ENCODE data around the gene NRCAM. TPM values are rescaled to one million over a fixed set of nuclear protein-coding genes. Genes with fewer than 3 reads are reported as not detected.
A peak's percentile ranks its signal among the peaks of the same experiment; 100 is the strongest.
"Not testable (repeated sequence)": the region's sequence is repeated elsewhere in the genome, so short reads cannot be mapped to it uniquely, and the experiment has no call there.

The NRCAM gene
- total RNA-seq, 1 experiment from 2014 or later, result 0.38 TPM

DNA sequence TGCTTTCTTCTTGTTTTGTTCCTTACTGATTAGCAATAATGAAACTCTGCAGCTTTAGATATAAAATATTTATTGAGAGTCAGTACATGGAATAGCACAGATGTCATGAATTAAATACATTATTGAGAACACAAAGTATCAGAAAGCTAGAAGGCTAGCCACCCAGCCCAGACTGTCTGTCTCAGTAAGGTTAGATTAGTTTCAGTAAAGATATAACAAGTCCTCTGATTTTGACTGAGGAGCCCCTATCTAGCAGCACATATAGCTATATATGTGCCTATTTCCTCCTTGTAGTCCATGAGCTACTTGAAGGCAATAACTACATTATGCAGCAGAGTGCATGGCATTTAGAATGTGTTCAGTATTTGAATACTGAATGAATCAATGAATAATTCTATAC lies 81.3 kb downstream of the NRCAM start:
- no peak for DNase-seq
- Histone ChIP-seq H3K4me3 (ENCODE audit: insufficient read depth, low read depth, low read length) (no peak overlapping the region), H3K36me3 (replicated peaks; ENCODE audit: control insufficient read depth, insufficient read depth, low read length) (no peaks in the 10 kb centered on the region), H3K27me3 (ENCODE audit: control insufficient read depth, insufficient read depth, low read length) (no peaks in the 10 kb centered on the region)

DNA sequence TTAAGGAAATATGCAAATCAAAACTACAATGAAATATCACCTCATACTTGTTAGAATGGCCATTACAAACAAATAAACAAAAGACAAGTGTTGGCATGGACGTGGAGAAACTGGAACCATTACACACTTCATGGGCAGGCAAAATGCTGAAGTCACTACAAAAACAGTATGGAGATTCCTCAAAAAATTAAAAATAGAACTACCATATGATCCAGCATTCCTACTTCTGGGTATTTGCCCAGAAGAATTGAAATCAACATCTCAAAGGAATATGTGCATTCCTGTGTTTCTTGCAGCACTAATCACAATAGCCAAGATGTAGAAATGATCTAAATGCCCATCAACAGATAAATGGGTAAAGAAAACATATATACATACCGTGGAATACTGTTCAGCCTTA lies 83.6 kb downstream of the NRCAM start:
- no peaks in the 10 kb centered on the region for H3K27me3 ChIP-seq (ENCODE audit: control insufficient read depth, insufficient read depth, low read length)
- H3K36me3 ChIP-seq (replicated peaks; ENCODE audit: control insufficient read depth, insufficient read depth, low read length), result no peaks in the 10 kb centered on the region
- H3K4me3 ChIP-seq (ENCODE audit: insufficient read depth, low read depth, low read length), result no peak overlapping the region
- no peak for DNase-seq

DNA sequence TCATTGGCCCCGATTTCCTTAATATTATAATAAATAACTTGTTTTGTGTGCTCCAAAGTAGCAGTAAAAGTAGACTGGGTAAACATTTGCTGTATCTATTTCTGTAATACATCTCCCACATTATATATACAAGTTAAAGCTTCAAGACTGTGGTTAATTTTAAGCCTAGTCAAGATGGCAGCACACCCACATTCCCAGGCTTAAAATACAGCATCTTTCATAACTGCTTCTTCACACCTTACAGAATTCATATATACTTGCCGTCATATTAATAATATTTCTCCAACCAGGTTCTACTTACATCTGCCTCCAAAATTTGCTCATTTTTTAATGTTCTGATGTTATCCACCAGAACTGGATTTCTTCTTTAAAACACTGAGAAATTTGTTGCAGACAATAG lies 85.6 kb downstream of the NRCAM start:
- no peak for DNase-seq
- H3K27me3 ChIP-seq (ENCODE audit: control insufficient read depth, insufficient read depth, low read length), result no peaks in the 10 kb centered on the region
- no peaks in the 10 kb centered on the region for H3K36me3 ChIP-seq (replicated peaks; ENCODE audit: control insufficient read depth, insufficient read depth, low read length)
- no peak overlapping the region for H3K4me3 ChIP-seq (ENCODE audit: insufficient read depth, low read depth, low read length)

DNA sequence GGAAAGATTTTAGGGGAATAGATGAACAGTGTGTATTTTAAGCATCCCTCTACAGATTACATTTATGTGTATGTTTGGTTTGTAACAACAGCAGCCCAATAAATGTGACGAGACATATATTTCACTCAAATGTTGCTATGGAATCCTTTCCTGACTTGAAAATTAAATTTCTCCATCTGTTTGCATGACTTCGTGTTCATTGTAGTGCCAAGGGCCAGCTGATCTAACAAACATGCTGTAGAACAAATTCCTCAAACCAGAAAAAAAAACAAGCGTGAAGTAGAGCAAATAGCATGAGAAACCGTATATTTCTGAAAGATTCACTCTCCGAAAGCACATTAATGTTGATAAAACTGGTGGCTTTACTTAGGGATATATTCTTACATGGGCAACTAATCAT lies 87.8 kb downstream of the NRCAM start:
- Histone ChIP-seq H3K27me3 (ENCODE audit: control insufficient read depth, insufficient read depth, low read length) (no peaks in the 10 kb centered on the region), H3K36me3 (replicated peaks; ENCODE audit: control insufficient read depth, insufficient read depth, low read length) (no peaks in the 10 kb centered on the region), H3K4me3 (ENCODE audit: insufficient read depth, low read depth, low read length) (no peak overlapping the region)
- DNase-seq, result no peak

DNA sequence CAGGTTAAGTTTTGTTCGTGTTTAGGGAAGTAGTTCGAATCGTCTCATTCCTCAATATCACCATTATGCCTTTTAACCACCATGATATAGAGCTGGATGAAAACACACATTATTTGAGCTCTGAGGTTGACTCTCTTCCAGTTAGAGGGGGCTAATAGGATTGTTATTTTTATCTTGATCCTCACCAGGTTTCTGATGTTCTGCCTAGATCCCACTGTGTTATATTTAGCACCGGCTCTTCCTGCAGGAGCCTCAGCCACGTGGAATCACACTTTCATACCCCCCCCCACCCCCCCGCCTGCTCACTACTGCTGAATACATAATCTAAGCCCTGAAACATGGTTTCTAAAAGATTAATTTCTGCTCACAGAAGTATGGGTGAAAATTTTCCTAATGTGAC lies 88.3 kb downstream of the NRCAM start:
- Histone ChIP-seq H3K4me3 (ENCODE audit: insufficient read depth, low read depth, low read length) (no peak overlapping the region), H3K36me3 (replicated peaks; ENCODE audit: control insufficient read depth, insufficient read depth, low read length) (no peaks in the 10 kb centered on the region), H3K27me3 (ENCODE audit: control insufficient read depth, insufficient read depth, low read length) (no peaks in the 10 kb centered on the region)
- DNase-seq, result no peak

DNA sequence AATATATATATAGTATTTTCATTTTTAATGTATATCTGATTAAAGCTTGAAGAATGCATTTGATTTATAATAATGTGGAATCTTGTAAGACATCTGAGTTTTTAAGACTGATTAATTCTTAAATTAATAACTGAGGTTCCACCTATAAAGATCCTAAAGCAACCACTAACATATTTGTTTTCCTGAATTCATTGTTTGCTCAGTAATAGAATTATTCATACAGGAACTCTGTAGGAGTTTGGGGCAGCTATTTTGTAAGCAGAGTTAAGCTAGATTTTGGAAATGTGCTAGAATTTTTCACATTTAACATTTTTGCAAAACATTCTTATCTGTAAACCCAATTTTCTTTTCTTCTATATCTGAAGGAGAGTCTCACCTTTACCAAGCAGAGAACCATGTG lies 88.9 kb downstream of the NRCAM start:
- Histone ChIP-seq H3K27me3 (ENCODE audit: control insufficient read depth, insufficient read depth, low read length) (no peaks in the 10 kb centered on the region), H3K36me3 (replicated peaks; ENCODE audit: control insufficient read depth, insufficient read depth, low read length) (no peaks in the 10 kb centered on the region), H3K4me3 (ENCODE audit: insufficient read depth, low read depth, low read length) (no peak overlapping the region)
- no peak for DNase-seq

DNA sequence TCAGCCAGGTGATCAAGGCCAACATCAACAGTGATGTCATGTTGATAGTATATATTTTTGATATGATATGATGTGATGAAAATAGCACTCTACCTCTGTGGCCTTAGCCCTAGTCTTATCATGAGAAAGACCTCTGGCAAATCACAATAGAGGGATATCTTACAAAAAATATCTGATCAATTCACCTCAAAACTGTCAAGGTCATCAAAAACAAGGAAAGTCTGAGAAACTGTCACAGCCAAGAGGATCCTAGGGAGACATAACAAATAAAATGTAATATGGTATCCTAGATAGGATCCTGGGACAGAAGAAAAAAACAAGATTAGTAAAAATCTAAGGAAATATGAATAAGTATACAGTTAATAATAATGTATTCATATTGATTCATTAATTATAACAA lies 92.6 kb downstream of the NRCAM start:
- Histone ChIP-seq H3K27me3 (ENCODE audit: control insufficient read depth, insufficient read depth, low read length) (no peaks in the 10 kb centered on the region), H3K36me3 (replicated peaks; ENCODE audit: control insufficient read depth, insufficient read depth, low read length) (no peaks in the 10 kb centered on the region), H3K4me3 (ENCODE audit: insufficient read depth, low read depth, low read length) (no peak overlapping the region)
- DNase-seq, result no peak

DNA sequence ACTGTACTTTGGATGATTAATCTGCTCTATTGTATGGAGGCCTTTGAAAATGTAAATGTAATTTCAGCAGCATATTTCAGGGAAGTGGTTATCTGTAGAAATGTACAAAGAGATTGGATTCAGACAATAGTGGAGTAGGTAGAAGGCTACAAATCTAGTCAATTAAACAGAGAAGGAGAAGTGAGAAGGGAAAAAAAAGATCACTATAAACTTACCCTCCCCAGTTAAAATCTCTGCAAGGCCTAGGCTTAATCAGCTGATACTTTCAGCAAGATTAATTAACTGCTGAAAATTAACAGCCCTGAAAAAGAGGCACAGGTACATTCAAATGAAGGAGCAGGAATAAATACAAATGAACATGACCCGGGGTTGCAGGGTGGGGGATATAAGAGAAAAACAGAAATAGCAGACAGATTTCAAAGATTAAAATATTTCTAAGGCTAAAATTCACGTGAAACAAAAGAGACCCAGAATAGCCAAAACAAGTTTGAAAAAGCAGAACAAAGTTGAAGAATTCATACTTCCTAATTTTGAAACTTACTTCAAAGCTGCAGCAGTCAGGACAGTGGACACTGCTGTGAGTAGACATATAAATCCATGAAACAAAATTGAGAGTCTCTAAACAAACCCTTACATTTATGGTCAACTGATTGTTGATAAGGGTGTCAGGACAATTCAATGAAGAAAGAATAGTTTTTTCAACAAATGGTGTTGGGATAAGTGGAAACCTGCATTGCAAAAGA lies 96.0 kb downstream of the NRCAM start:
- H3K36me3 ChIP-seq (replicated peaks; ENCODE audit: control insufficient read depth, insufficient read depth, low read length), result no peaks in the 10 kb centered on the region
- H3K27me3 ChIP-seq (ENCODE audit: control insufficient read depth, insufficient read depth, low read length), result no peaks in the 10 kb centered on the region
- DNase-seq, result no peak
- H3K4me3 ChIP-seq (ENCODE audit: insufficient read depth, low read depth, low read length), result no peak overlapping the region

DNA sequence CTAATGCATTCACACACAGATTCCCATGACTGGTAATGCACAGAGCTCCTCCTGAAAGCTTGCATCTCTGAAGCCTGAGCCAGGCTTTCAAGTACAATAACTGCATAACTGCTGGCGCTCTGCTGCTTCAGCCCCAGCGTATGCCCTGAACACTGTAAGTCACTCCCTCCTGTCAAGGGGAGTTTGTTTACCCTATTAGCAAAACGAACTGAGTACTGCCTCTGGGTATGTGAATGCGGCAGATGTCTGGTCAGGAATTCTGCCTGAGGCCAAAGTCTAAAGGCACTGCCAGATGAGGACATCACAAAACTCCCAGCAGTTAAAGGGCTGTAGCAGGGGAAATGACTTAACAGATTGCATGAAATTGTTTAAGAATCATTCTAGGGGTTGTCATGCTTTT lies 97.7 kb downstream of the NRCAM start:
- H3K4me3 ChIP-seq (ENCODE audit: insufficient read depth, low read depth, low read length), result no peak overlapping the region
- no peak for DNase-seq
- no peaks in the 10 kb centered on the region for H3K27me3 ChIP-seq (ENCODE audit: control insufficient read depth, insufficient read depth, low read length)
- H3K36me3 ChIP-seq (replicated peaks; ENCODE audit: control insufficient read depth, insufficient read depth, low read length), result no peaks in the 10 kb centered on the region

DNA sequence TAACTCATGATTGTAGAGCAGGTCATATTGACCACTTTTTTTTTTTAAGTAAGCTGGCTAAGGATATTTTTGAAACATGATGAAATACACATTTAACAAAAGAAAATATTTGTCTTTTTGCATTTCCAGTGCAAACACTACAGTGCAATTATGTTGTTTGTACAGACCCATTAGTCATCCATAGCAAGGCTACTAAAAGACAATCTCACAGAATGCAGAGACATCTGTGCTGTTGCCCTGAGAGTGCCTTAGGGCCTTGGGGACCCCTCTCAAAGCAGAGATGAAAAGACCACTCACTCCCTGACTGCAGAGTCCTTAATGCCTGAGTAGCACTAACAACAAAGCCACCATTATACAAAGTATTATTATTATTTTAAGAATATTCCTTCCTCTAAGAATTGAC lies 104.5 kb downstream of the NRCAM start:
- Histone ChIP-seq H3K36me3 (replicated peaks; ENCODE audit: control insufficient read depth, insufficient read depth, low read length) (no peaks in the 10 kb centered on the region), H3K27me3 (ENCODE audit: control insufficient read depth, insufficient read depth, low read length) (no peaks in the 10 kb centered on the region), H3K4me3 (ENCODE audit: insufficient read depth, low read depth, low read length) (no peak overlapping the region)
- DNase-seq, result no peak

DNA sequence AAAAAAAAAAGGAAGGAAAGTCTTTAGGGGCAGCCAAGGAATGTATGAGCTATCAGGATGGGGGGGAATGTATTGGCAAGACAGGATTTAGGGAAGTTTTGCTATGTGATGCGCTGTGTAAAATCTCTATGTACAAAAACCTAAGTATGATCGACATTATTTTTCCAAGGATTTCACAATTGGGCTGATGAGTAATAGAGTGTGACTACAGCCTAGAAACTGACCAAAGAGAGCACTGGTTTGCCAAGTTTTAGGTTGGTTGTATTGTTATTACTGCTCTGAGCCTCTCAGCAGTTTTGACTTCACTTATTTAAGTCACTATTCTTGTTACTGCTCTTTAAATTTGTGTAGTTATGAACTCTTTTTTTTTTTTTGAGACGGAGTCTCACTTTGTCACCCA lies 107.3 kb downstream of the NRCAM start:
- H3K36me3 ChIP-seq (replicated peaks; ENCODE audit: control insufficient read depth, insufficient read depth, low read length), result no peaks in the 10 kb centered on the region
- H3K27me3 ChIP-seq (ENCODE audit: control insufficient read depth, insufficient read depth, low read length), result no peaks in the 10 kb centered on the region
- H3K4me3 ChIP-seq (ENCODE audit: insufficient read depth, low read depth, low read length), result no peak overlapping the region
- DNase-seq, result no peak

DNA sequence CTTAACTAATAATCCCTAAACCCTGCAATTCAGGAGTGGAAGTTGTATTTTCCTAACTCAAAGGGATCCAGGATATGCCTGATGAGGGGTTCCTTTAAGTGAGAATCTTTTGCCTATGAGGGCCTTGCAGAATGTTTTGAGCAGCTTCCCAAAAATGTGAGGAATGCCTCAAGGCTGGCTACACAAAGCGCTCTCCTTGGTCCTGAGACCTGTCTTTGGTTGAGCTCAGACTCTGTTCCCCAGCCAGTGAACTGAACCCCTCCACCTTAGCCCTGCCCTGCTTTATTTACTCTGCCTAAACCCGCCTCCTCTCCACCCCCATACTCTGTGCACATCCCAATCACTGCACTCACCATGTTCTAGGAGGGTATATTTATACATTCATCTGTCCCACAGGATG lies 108.6 kb downstream of the NRCAM start:
- H3K4me3 ChIP-seq (ENCODE audit: insufficient read depth, low read depth, low read length), result no peak overlapping the region
- DNase-seq, result peak; percentile 54
- no peaks in the 10 kb centered on the region for H3K36me3 ChIP-seq (replicated peaks; ENCODE audit: control insufficient read depth, insufficient read depth, low read length)
- H3K27me3 ChIP-seq (ENCODE audit: control insufficient read depth, insufficient read depth, low read length), result no peaks in the 10 kb centered on the region

DNA sequence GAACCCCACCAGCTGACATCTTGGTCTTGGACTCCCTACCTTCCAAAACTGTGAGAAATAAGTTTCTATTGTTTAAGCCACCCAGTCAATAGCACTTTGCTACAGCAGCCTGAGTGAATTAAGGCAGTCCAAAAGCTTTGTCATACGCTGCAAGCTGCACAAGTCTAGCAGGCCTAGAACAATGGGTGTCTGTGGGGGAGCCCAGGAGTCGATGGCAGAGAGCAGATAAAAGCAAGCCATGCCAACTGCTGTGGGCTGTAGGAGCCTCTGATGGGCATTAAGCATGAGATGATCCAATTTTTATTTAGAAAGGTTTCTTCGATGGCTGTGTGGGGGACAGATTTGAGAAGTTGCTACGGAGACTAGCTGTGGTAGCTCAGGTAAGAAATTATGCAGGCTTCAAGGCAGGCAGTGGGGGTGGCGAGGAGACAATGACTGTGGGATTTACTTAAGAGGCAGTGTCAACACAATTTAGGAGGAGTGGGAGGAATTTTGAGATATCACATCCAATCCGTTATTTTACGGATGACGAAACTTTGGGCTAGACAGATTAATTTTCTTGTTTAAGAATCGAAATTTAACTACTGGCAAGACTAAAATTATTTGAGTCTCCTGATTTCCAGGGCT lies 110.4 kb downstream of the NRCAM start:
- Histone ChIP-seq H3K36me3 (replicated peaks; ENCODE audit: control insufficient read depth, insufficient read depth, low read length) (no peaks in the 10 kb centered on the region), H3K4me3 (ENCODE audit: insufficient read depth, low read depth, low read length) (no peak overlapping the region), H3K27me3 (ENCODE audit: control insufficient read depth, insufficient read depth, low read length) (no peaks in the 10 kb centered on the region)
- peak; percentile 9 for DNase-seq

DNA sequence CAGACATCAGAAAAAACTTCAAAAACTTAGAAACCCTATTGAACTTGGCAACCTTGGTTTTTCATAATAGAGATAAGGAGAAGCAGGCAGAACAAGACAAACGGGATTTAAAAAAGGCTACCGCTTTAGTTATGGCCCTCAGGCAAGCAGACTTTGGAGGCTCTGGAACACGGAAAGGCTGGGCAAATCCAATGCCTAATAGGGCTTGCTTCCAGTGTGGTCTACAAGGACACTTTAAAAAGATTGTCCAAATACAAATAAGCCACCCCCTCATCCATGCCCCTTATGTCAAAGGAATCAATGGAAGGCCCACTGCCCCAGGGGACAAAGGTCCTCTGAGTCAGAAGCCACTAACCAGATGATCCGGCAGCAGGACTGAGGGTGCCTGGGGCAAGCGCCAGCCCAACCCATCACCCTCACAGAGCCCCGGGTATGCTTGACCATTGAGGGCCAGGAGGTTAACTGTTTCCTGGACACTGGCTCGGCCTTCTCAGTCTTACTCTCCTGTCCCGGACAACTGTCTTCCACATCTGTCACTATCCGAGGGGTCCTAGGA lies 115.3 kb downstream of the NRCAM start:
- no peak overlapping the region for H3K4me3 ChIP-seq (ENCODE audit: insufficient read depth, low read depth, low read length)
- H3K27me3 ChIP-seq (ENCODE audit: control insufficient read depth, insufficient read depth, low read length), result no peaks in the 10 kb centered on the region
- H3K36me3 ChIP-seq (replicated peaks; ENCODE audit: control insufficient read depth, insufficient read depth, low read length), result no peaks in the 10 kb centered on the region
- DNase-seq, result no peak

DNA sequence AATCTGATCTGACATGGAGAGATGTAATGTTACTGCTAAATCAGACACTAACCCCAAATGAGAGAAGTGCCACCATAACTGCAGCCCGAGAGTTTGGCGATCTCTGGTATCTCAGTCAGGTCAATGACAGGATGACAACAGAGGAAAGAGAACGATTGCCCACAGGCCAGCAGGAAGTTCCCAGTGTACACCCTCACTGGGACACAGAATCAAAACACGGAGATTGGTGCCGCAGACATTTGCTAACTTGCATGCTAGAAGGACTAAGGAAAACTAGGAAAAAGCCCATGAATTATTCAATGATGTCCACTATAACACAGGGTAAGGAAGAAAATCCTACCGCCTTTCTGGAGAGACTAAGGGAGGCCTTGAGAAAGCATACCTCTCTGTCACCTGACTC lies 115.8 kb downstream of the NRCAM start:
- not testable (repeated sequence) for H3K4me3 ChIP-seq (ENCODE audit: insufficient read depth, low read depth, low read length); DNase-seq; H3K27me3 ChIP-seq (ENCODE audit: control insufficient read depth, insufficient read depth, low read length); H3K36me3 ChIP-seq (replicated peaks; ENCODE audit: control insufficient read depth, insufficient read depth, low read length)
